ENCODE data around the gene ORAI2. TPM values are rescaled to one million over a fixed set of nuclear protein-coding genes. Genes with fewer than 3 reads are reported as not detected.

Gene ORAI2
- total and polyA plus RNA-seq, 2 of the 13 experiments (the other 11 are each of a cell fraction or from before 2014, with no cell fraction given), result 3.0 to 6.0 TPM

- TF ChIP-seq PHB2 (IDR thresholded peaks at IDR 0.05; ENCODE audit: partially characterized antibody), result no peak
- TF ChIP-seq CEBPB (IDR thresholded peaks at IDR 0.05; ENCODE audit: borderline replicate concordance, low read depth, low read length), result no peak
- no peak for TF ChIP-seq SRSF1 (optimal IDR thresholded peaks at IDR 0.05; ENCODE audit: low read depth, low read length)
- TF ChIP-seq ZNF562 (CRISPR knock-in tag; IDR thresholded peaks at IDR 0.05; ENCODE audit: borderline replicate concordance), result no peak
- no peak for TF ChIP-seq BCL3 (CRISPR knock-in tag; IDR thresholded peaks at IDR 0.05)
- TF ChIP-seq ELF4 (CRISPR knock-in tag; IDR thresholded peaks at IDR 0.05; ENCODE audit: borderline replicate concordance), result no peak
- no peak for TF ChIP-seq FOXO4 (CRISPR knock-in tag; conservative IDR thresholded peaks at IDR 0.05)
- no peak for TF ChIP-seq MXD3 (CRISPR knock-in tag; IDR thresholded peaks at IDR 0.05)
- TF ChIP-seq ARNT (IDR thresholded peaks at IDR 0.05), result no peak
- TF ChIP-seq RBM22 (optimal IDR thresholded peaks at IDR 0.05; ENCODE audit: low read length), result no peak
- TF ChIP-seq U2AF1 (optimal IDR thresholded peaks at IDR 0.05; ENCODE audit: low read depth, low read length), result no peak
- Histone ChIP-seq H2AFZ (ENCODE audit: low read length) (no peak overlapping the region), H3K36me3 (replicated peaks in 1 of 2; ENCODE audit: control insufficient read depth in 1 of 2, insufficient read depth in 2 of 2, low read length in 2 of 2) (peaks cover 7 to 10% of the 10 kb centered on the region in 2 experiments; a peak in 3 of 5 replicates), H3K9ac (ENCODE audit: insufficient read depth, low read depth, low read length) (no peak overlapping the region), H3K4me2 (ENCODE audit: low read depth, low read length) (no peak overlapping the region), H3K79me2 (ENCODE audit: insufficient read depth, low read length) (no peaks in the 10 kb centered on the region), H3K9me3 (ENCODE audit: low read length) (no peaks in the 10 kb centered on the region), H3K27me3 (ENCODE audit: control insufficient read depth in 1 of 2, insufficient read depth in 2 of 2, low read length in 2 of 2) (no peaks in the 10 kb centered on the region), H3K4me3 (replicated peaks in 1 of 3; ENCODE audit: insufficient read depth in 1 of 3, low read depth in 2 of 3, low read length in 3 of 3) (no peak overlapping the region), H4K20me1 (ENCODE audit: insufficient read depth, low read length) (no peaks in the 10 kb centered on the region), H3K27ac (ENCODE audit: extremely low read length, insufficient read depth, low read length) (no peak overlapping the region), H3K4me1 (ENCODE audit: insufficient read depth, low read length) (peaks cover 16% of the 10 kb centered on the region)
- FAIRE-seq (no peak), ATAC-seq (no peak), DNase-seq (ENCODE audit: low spot score) (no peak)
- CTCF ChIA-PET (ENCODE audit: low intra/inter-chr PET ratio, low total read pairs), result no interaction called here
- WGBS (ENCODE audit: low lambda C conversion rate), result 78% methylated on average over 8 of the region's 12 CpGs
- no TSS peak for BruUV-seq (replicated peaks)
- in situ Hi-C loops (cut with HindIII; ENCODE audit: extremely low pct_ligation_motif_present, low pct_unique_long_range_greater_than_20kb), result no loop called here
- POLR2A ChIA-PET, result no interaction called here
- intact Hi-C loops (cut with micrococcal nuclease; ENCODE audit: unreplicated experiment), result no loop called here
Measured at GRCh38 chr7:102454468-102454867, 21.1 kb downstream of the ORAI2 start.

Data from HepG2 (cell line).